Activated naive CD8-positive, alpha-beta T cell treated with anti-CD3 and anti-CD28 coated beads, Interleukin-2, amount 50 U/mL, for 16 hours (primary cell): Measurements from ENCODE around the gene TMEM62.

Source experiments
- DNase-seq: peaks from one replicate; pipeline ENCODE4 v3.0.0-alpha.2; 2020; ENCODE audit warnings: low read depth, low spot score

TMEM62 gene

DNA sequence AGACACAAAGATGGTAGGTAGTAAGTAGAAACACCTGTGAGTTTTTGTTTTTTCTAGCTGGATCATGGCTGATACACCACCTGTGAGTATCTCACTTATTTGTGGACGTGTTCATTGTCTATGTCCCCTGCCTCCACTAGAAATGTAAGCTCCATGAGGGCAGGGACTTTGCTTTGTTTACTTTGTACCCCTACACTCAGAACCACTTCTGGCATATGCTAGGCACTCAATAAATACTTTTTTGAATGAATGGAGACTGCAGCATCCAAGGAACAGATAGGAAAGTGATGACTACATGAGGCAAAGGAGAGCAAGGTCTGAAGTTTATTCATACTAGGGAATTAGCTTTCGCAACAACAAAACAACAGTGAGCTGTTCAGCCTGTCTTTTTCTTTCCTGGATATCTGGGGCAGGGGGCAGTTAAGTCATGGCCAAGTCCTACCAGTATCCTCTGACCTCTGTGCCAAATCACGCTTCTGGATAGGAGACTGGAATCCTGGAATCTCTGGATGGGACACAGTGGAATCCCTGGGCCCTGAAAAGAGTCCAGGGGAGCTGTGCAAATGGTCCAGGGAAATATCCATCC lies 99.0 kb downstream of the TMEM62 start:
- no peak for DNase-seq
